NOMO-1 (cell line): ENCODE measurements around the gene NAALADL2.

Experiments used
- DNase-seq, 2 experiments: peaks; one replicate each; lab custom pipeline; 2025; ENCODE audit not compliant: unreplicated experiment in 2 of 2; lab: John Stamatoyannopoulos, UW

The NAALADL2 gene

GRCh38 chr3:175295248-175296130 lies 436.4 kb downstream of the NAALADL2 start:
- DNase-seq: no peak

- no peak for DNase-seq
Measured at GRCh38 chr3:175297216-175297615, 438.1 kb downstream of the NAALADL2 start.

GRCh38 chr3:175301741-175302140 lies 442.6 kb downstream of the NAALADL2 start:
- DNase-seq: no peak

GRCh38 chr3:175304404-175304803 lies 445.3 kb downstream of the NAALADL2 start:
- DNase-seq: no peak

GRCh38 chr3:175307642-175308041 lies 448.5 kb downstream of the NAALADL2 start:
- no peak for DNase-seq

GRCh38 chr3:175308097-175308496 lies 449.0 kb downstream of the NAALADL2 start:
- no peak for DNase-seq

- no peak for DNase-seq
Measured at GRCh38 chr3:175310046-175310445, 450.9 kb downstream of the NAALADL2 start.

GRCh38 chr3:175311404-175311803 lies 452.3 kb downstream of the NAALADL2 start:
- no peak for DNase-seq

- DNase-seq: no peak
Measured at GRCh38 chr3:175311946-175312345, 452.8 kb downstream of the NAALADL2 start.

- DNase-seq: no peak
Measured at GRCh38 chr3:175312791-175313190, 453.7 kb downstream of the NAALADL2 start.

- no peak for DNase-seq
Measured at GRCh38 chr3:175316799-175317198, 457.7 kb downstream of the NAALADL2 start.

GRCh38 chr3:175325440-175325839 lies 466.3 kb downstream of the NAALADL2 start:
- DNase-seq: no peak

GRCh38 chr3:175326041-175326440 lies 466.9 kb downstream of the NAALADL2 start:
- no peak for DNase-seq

GRCh38 chr3:175329373-175329772 lies 470.2 kb downstream of the NAALADL2 start:
- DNase-seq: no peak

- no peak for DNase-seq
Measured at GRCh38 chr3:175335229-175335628, 476.1 kb downstream of the NAALADL2 start.

GRCh38 chr3:175336406-175337133 lies 477.4 kb downstream of the NAALADL2 start:
- no peak for DNase-seq

- DNase-seq: no peak
Measured at GRCh38 chr3:175337631-175338030, 478.5 kb downstream of the NAALADL2 start.

- no peak for DNase-seq
Measured at GRCh38 chr3:175338775-175339535, 479.8 kb downstream of the NAALADL2 start.

- no peak for DNase-seq
Measured at GRCh38 chr3:175340338-175341015, 481.3 kb downstream of the NAALADL2 start.

GRCh38 chr3:175342196-175342595 lies 483.1 kb downstream of the NAALADL2 start:
- no peak for DNase-seq

GRCh38 chr3:175343946-175344345 lies 484.8 kb downstream of the NAALADL2 start:
- DNase-seq: no peak
